Right cardiac atrium (tissue), 5 donors: ENCODE results near the gene CCSER1. TPM values are rescaled to one million over a fixed set of nuclear protein-coding genes. Genes with fewer than 3 reads are reported as not detected.

Experiments used
- ATAC-seq, 2 donors: fragments of 200-7000 bp; cut with Tn5 transposase; one replicate each; pipeline versions ENCODE4 v1.8.0 to v1.9.1; 2020; ENCODE audit warnings: moderate library complexity in 2 of 2, mild to moderate bottlenecking in 1 of 2
- DNase-seq, 3 donors: peaks; one replicate each; pipeline ENCODE4 v3.0.0-alpha.2; 2020
- H3K27ac ChIP-seq: one replicate; pipeline ENCODE4 v1.5.1; 2013; ENCODE audit warnings: mild to moderate bottlenecking, low read length, control low read depth, moderate library complexity
- H3K27me3 ChIP-seq: one replicate; pipeline ENCODE4 v1.6.1; 2013; ENCODE audit not compliant: control insufficient read depth, insufficient read depth
- H3K4me1 ChIP-seq: one replicate; pipeline ENCODE4 v1.6.1; 2013; ENCODE audit warnings: low read length; ENCODE audit not compliant: control insufficient read depth, insufficient read depth
- H3K4me3 ChIP-seq: one replicate; pipeline ENCODE4 v1.5.1; 2013; ENCODE audit warnings: low read length, control low read depth
- H3K9me3 ChIP-seq: one replicate; pipeline ENCODE4 v1.6.1; 2013; ENCODE audit warnings: low read length; ENCODE audit not compliant: control insufficient read depth
- WGBS: extraction: QIAGEN DNeasy Blood & Tissue Kit; methylation state at CpG from one replicate; pipeline ENCODE4 v1.1.7; 2013; 5-methylcytosine and 5-hydroxymethylcytosine counted together
- intact Hi-C, 4 donors: fragments of 100-400 bp; cut with DNase I; formaldehyde crosslinking; loops; one replicate each; pipeline versions ENCODE4 v1.11.0 to v1.14.0; 2022 to 2023
- long read RNA-seq, 4 donors: library from polyadenylated mRNA; unstranded; transcript quantifications; one replicate each; pipeline ENCODE4 v2.0.0, GENCODE V29; 2020 to 2021
- polyA plus RNA-seq: library from polyadenylated mRNA; stranded (reverse); fragments of 200-250 nt; gene quantifications from one replicate; pipeline ENCODE4 v1.2.3, GENCODE V29; 2013
- total RNA-seq, 4 donors: library from RNA; stranded (reverse); fragmentation: NEBNext Ultra II Directional; extraction: Animal tissue kit (Norgen Biotek cat#: 25700); gene quantifications; one replicate each; pipeline ENCODE4 v1.2.1, GENCODE V29; 2021
- donor health status: healthy with polysubstance abuse.
- donor health status: DM: no; HTN: yes; CAD: no.
- donor health status: DM: no; HTN: no; CAD: no.
- donor health status: DM: no; HTN: yes; CAD: no; lungs with severe emphysema.
- donor health status: DM: yes; HTN: yes; CAD: no.

Gene CCSER1
- 10 to 100 TPM in 3 of 4 donors, 1 to 10 TPM in 1; 9.8 to 12.9 (median 10.6) TPM for total RNA-seq
- 2.7 TPM for polyA plus RNA-seq
- long read RNA-seq, donor 1 = 0 reads
- long read RNA-seq, donor 2, partial matches to known transcripts = 0 of 1 reads
- long read RNA-seq, donor 2, other reads (novel, unspliced or antisense) = 1 of 1 reads
- long read RNA-seq, donor 3, partial matches to known transcripts = 1 of 8 reads
- long read RNA-seq, donor 3, other reads (novel, unspliced or antisense) = 7 of 8 reads
- long read RNA-seq, donor 4 = 0 reads

DNA sequence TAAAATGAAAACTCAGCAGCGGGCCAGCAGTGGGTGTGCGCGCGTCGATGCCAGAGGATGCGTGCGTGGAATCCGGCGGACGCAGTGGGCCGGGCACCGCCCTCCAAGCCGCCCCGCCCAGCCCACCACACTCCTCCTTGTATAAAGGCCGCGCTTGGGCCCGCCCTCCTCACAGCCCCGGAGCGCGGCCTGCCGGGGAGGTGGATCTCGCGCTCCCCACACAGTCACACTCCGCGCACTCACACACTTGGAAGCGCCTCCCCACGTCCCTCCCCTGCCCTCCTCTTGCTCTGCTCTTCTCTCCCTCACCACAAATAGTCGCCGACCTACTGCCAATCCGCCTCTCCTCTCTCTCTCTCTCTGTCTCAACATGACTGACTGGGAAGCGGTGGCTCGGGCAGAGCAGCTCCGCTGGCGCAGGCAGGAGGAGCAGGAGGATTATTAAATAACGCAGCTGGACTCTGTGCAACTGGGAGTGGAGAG is at the start of gene CCSER1:
Gene CCSER1, plus strand, starts transcription at position 172 of the 483 bp plus-strand sequence.
- Histone ChIP-seq H3K9me3 (no peaks in the 10 kb centered on the region), H3K27me3 (no peaks in the 10 kb centered on the region), H3K4me3 (peak within 1 kb of the TSS; percentile 53), H3K4me1 (no peaks in the 10 kb centered on the region), H3K27ac (peak within 1 kb of the TSS; percentile 51)
- ATAC-seq = peak; percentile 98 to 99
- intact Hi-C loops = loop anchor here in 1 of 4 donors (10.0 kb wide), 1 partner anchor 158 kb away; no protein-coding TSS in a partner anchor
- under 1% methylated on average over 35 of the region's 35 CpGs for WGBS
- peak; percentile 83 to 93 (median 92) for DNase-seq

GRCh38 chr4:90078440-90078839 is 48.8 kb upstream of the CCSER1 start:
- no peak overlapping the region for H3K27ac ChIP-seq

DNA sequence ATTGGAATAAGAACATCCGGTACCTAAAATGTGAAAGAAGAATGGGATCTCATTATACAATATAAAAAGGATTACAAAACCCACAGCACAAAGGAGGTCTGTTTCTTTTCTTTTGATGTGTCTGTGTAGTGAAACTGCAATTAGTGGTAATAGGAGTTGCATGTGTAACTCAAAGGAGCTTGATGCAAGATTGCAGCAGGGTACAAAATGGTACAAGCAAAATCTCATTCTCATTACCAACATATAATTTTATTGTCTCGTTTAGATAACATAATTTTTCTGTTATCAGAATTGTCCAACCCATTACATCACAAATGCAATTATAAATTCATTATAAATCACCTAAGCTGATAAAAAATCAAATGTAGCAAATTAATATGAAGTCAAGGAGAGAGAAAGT is 47.1 kb upstream of the CCSER1 start:
- ATAC-seq (no peak), DNase-seq (no peak)
- 77% methylated on average over 2 of the region's 2 CpGs for WGBS
- Histone ChIP-seq H3K9me3 (no peaks in the 10 kb centered on the region), H3K27me3 (no peaks in the 10 kb centered on the region), H3K4me1 (no peaks in the 10 kb centered on the region), H3K4me3 (no peak overlapping the region), H3K27ac (no peak overlapping the region)
- intact Hi-C loops = no loop called here

More at GRCh38 chr4:90078440-90078839, 48.8 kb upstream of the CCSER1 start:
- Histone ChIP-seq H3K27me3 (no peaks in the 10 kb centered on the region), H3K4me3 (no peak overlapping the region), H3K9me3 (no peaks in the 10 kb centered on the region), H3K4me1 (no peaks in the 10 kb centered on the region)
- DNase-seq = no peak
- intact Hi-C loops = no loop called here
- ATAC-seq = no peak

- ATAC-seq = no peak
- no peak overlapping the region for H3K4me3 ChIP-seq
These were observed 45.6 kb upstream of the CCSER1 start for GRCh38 chr4:90081432-90082144.

GRCh38 chr4:90082449-90082848 is 44.7 kb upstream of the CCSER1 start:
- H3K9me3 ChIP-seq = no peaks in the 10 kb centered on the region
- H3K27me3 ChIP-seq = no peaks in the 10 kb centered on the region
- intact Hi-C loops = no loop called here
- H3K4me1 ChIP-seq = no peaks in the 10 kb centered on the region
- no peak for DNase-seq
- H3K27ac ChIP-seq = no peak overlapping the region
- no peak overlapping the region for H3K4me3 ChIP-seq
- ATAC-seq = no peak

More at GRCh38 chr4:90081432-90082144, 45.6 kb upstream of the CCSER1 start:
- Histone ChIP-seq H3K27me3 (no peaks in the 10 kb centered on the region), H3K4me1 (no peaks in the 10 kb centered on the region), H3K9me3 (no peaks in the 10 kb centered on the region), H3K27ac (no peak overlapping the region)
- DNase-seq = no peak
- 77% methylated on average over 8 of the region's 8 CpGs for WGBS
- intact Hi-C loops = no loop called here

- ATAC-seq (no peak), DNase-seq (no peak)
- intact Hi-C loops = no loop called here
- H3K4me1 ChIP-seq = no peaks in the 10 kb centered on the region
- no peaks in the 10 kb centered on the region for H3K27me3 ChIP-seq
- no peaks in the 10 kb centered on the region for H3K9me3 ChIP-seq
- WGBS = 80% methylated on average over 3 of the region's 3 CpGs
- H3K27ac ChIP-seq = no peak overlapping the region
- H3K4me3 ChIP-seq = no peak overlapping the region
These were observed 42.8 kb upstream of the CCSER1 start for GRCh38 chr4:90084277-90084966.

DNA sequence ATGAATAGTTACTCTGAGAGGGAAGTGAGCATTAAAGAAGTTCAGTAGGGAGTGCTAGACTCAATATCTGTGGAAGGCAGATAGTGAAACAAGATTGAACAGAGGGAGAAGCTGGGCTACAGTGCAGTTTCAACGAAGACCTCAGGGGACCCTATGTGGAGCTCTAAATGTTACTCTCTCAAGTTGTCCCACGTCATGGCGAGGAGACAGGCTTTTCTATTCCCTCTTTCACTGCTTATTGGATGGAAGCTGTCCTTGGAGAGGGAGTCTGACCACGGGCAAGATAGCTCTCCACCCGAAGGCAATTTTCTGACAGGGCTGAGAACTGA is 42.3 kb upstream of the CCSER1 start:
- DNase-seq = no peak
- no peaks in the 10 kb centered on the region for H3K9me3 ChIP-seq
- intact Hi-C loops = no loop called here
- 65% methylated on average over 5 of the region's 5 CpGs for WGBS
- no peaks in the 10 kb centered on the region for H3K4me1 ChIP-seq
- no peaks in the 10 kb centered on the region for H3K27me3 ChIP-seq
- H3K4me3 ChIP-seq = no peak overlapping the region
- no peak overlapping the region for H3K27ac ChIP-seq
- ATAC-seq = no peak

GRCh38 chr4:90093526-90093925 is 33.7 kb upstream of the CCSER1 start:
- WGBS = 58% methylated on average over 2 of the region's 2 CpGs
- Histone ChIP-seq H3K4me1 (no peaks in the 10 kb centered on the region), H3K27ac (no peak overlapping the region), H3K4me3 (no peak overlapping the region), H3K27me3 (no peaks in the 10 kb centered on the region), H3K9me3 (no peaks in the 10 kb centered on the region)
- intact Hi-C loops = no loop called here
- DNase-seq (no peak), ATAC-seq (no peak)

DNA sequence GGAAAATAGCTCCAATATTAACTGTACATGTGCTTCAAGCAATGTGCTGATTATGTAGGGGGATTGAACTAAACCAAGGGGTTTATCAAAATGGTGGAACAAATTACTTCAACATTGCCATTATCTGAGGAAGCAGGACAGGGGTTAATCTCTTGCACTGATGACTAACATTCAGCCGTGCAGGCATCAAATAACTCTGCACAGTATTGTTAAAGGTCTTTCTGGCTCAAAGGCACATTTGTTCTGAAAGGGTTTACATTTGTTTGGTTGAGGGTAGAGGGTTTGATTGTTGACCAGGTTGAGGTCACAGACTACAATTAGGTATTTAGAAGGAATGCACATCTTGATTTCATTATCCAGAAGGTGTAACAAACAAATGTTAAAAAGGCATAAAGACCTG is 32.2 kb upstream of the CCSER1 start:
- H3K27ac ChIP-seq = no peak overlapping the region
- intact Hi-C loops = no loop called here
- H3K9me3 ChIP-seq = no peaks in the 10 kb centered on the region
- no peak overlapping the region for H3K4me3 ChIP-seq
- ATAC-seq (no peak), DNase-seq (no peak)
- H3K4me1 ChIP-seq = no peaks in the 10 kb centered on the region
- 20% methylated on average over 1 of the region's 1 CpG for WGBS
- H3K27me3 ChIP-seq = no peaks in the 10 kb centered on the region

DNA sequence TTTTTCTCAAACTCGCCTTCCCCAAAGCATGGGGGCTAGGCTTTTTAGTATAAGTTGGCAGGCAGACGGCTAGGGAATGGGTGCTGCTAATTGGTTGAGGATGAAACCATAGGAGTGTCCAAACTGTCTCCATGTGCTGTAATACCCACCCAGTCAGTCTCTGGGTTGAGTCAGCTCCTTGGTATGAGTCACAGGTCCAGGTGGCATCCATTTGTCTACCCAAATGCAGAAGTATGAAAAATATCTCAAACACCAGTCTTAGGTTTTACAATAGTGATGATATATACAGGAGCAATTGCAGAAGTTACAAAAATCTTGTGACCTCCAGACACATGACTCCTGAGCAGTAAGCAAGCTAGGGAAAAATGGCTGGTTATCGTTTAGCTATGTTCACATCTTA is 27.4 kb upstream of the CCSER1 start:
- 72% methylated on average over 3 of the region's 3 CpGs for WGBS
- no peak for ATAC-seq
- Histone ChIP-seq H3K27ac (no peak overlapping the region), H3K4me3 (no peak overlapping the region), H3K4me1 (no peaks in the 10 kb centered on the region), H3K27me3 (no peaks in the 10 kb centered on the region), H3K9me3 (no peaks in the 10 kb centered on the region)
- DNase-seq = no peak
- intact Hi-C loops = no loop called here

DNA sequence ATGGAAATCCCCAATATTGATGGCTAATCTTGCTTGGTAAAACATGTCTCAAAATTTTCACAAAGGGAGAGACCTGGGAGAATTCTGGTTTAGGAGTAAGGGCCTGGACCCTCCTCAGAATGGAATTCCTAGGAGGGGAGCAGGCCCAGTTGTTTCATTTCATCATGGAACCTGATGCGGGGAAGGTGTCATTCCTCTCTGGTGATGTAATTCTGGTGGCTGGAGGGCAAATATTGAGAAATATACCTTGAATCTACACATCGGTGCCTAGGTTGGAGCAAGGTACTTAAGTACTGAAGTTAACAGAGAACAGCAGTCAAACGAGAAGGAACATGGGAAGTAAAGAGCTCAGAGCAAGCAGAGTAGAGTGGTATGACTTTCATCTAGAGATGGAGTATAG is 23.2 kb upstream of the CCSER1 start:
- 82% methylated on average over 3 of the region's 3 CpGs for WGBS
- no peak for DNase-seq

More for the DNA sequence above, 23.2 kb upstream of the CCSER1 start:
- no peak overlapping the region for H3K4me3 ChIP-seq
- no peak overlapping the region for H3K27ac ChIP-seq
- H3K4me1 ChIP-seq = no peaks in the 10 kb centered on the region
- no peaks in the 10 kb centered on the region for H3K27me3 ChIP-seq
- H3K9me3 ChIP-seq = no peaks in the 10 kb centered on the region
- ATAC-seq = no peak
- intact Hi-C loops = no loop called here
